8988T (cell line): ENCODE measurements around the gene PCDHGA7.
"Not testable (repeated sequence)": the region's sequence is repeated elsewhere in the genome, so short reads cannot be mapped to it uniquely, and the experiment has no call there.

Experiments used
- DNase-seq: peaks from one replicate; pipeline ENCODE4 v3.0.0; 2011

The PCDHGA7 gene

GRCh38 chr5:141369994-141370848 is 12.3 kb upstream of the PCDHGA7 start, which contains the start of gene PCDHGB3:
Gene PCDHGB3 (plus strand): TSS chr5:141370242. CDS start chr5:141370395, 153 bp downstream.
- DNase-seq = no peak

GRCh38 chr5:141371572-141372475 is 10.7 kb upstream of the PCDHGA7 start:
- no peak for DNase-seq

DNA sequence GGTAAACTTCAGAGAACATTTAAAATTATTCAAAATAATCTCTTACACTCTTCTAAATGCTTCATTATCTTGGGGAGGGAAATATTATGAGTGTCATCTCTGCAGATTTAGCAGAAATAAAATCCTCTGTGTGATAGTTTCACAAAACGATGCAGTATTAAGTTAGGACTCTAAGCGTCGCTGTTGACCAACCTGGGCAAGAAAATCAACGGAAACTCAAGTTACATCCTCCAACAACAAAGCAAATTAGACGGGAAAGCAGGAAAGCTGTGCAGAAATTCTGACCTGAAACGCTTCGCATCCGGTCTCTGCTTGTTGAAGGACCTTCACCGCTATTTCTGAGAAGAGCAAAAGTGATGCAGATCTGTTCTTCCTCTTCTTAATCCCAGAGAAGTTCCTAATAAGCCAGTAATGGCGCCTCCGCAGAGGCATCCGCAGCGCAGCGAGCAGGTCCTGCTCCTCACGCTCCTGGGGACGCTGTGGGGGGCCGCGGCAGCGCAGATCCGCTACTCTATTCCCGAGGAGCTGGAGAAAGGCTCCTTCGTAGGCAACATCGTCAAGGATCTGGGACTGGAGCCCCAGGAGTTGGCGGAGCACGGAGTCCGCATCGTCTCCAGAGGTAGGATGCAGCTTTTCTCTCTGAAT is 8.7 kb upstream of the PCDHGA7 start, which contains the start of gene PCDHGA6:
Gene PCDHGA6, plus strand, starts transcription at position 219 of the 645 bp plus-strand sequence. Its CDS starts 193 bp downstream, at position 412.
- no peak for DNase-seq

GRCh38 chr5:141374627-141375026 is 7.9 kb upstream of the PCDHGA7 start:
- no peak for DNase-seq

DNA sequence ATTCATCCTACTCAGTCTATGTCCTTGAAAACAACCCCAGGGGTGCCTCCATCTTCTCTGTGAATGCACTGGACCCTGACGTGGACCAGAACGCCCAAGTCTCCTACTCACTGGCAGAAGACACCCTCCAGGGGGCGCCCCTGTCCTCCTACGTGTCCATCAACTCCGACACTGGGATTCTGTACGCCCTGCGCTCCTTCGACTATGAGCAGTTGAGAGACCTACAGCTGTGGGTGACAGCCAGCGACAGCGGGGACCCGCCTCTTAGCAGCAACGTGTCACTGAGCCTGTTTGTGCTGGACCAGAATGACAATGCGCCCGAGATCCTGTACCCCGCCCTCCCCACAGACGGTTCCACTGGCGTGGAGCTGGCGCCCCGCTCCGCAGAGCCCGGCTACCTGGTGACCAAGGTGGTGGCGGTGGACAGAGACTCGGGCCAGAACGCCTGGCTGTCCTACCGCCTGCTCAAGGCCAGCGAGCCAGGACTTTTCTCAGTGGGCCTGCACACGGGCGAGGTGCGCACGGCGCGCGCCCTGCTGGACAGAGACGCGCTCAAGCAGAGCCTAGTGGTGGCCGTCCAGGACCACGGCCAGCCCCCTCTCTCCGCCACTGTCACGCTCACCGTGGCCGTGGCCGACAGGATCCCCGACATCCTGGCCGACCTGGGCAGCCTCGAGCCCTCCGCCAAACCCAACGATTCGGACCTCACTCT is 6.9 kb upstream of the PCDHGA7 start:
- not testable (repeated sequence) for DNase-seq

DNA sequence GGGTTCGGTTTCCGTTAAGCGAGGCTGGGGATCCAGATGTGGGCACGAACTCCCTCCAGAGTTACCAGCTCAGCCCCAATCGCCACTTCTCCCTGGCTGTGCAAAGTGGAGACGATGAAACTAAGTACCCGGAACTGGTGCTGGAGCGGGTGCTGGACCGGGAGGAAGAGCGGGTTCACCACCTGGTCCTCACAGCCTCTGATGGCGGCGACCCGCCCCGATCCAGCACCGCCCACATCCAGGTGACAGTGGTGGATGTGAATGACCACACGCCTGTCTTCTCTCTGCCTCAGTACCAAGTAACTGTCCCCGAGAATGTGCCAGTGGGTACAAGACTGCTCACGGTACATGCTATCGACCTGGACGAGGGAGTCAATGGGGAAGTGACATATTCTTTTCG is 803 bp downstream of the PCDHGA7 start:
- DNase-seq = no peak

GRCh38 chr5:141384471-141385267 is 2.1 kb downstream of the PCDHGA7 start:
- DNase-seq = no peak

DNA sequence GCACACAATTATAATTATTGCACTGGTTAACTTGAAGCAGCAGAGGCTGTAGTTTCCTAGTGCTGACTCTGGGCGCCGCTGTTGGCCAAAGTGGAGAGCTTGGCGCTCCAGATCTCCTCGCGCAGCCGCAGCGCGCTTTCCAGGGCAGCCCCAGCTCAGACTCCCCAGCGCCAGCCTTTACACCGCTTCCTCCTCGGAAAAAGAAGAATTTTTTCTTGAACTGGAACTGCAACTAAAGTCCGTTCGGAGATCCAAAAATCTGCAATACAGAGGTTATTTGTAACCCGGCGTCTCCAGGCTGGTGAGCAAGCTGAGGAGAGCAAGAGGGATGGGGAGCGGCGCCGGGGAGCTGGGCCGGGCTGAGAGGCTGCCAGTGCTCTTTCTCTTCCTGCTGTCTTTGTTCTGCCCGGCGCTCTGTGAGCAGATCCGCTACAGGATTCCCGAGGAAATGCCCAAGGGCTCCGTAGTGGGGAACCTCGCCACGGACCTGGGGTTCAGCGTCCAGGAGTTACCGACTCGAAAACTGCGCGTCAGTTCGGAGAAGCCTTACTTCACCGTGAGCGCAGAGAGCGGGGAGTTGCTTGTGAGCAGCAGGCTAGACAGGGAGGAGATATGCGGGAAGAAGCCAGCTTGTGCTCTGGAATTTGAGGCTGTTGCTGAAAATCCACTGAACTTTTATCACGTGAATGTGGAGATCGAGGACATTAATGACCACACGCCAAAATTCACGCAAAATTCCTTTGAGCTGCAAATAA is 5.2 kb downstream of the PCDHGA7 start, which contains the start of gene PCDHGB4:
Gene PCDHGB4, plus strand, starts transcription at position 142 of the 755 bp plus-strand sequence. Its CDS starts 187 bp downstream, at position 329.
- DNase-seq = not testable (repeated sequence)

DNA sequence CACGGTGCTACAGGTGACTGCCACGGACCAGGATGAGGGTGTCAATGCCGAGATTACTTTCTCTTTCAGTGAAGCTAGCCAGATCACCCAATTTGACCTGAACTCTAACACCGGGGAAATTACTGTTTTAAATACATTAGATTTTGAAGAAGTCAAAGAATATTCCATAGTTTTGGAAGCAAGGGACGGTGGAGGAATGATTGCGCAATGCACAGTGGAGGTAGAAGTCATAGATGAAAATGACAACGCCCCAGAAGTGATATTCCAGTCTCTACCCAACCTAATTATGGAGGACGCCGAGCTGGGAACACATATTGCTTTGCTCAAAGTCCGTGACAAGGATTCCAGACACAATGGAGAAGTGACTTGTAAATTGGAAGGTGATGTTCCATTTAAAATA is 6.1 kb downstream of the PCDHGA7 start:
- DNase-seq = no peak

- no peak for DNase-seq
Observed at GRCh38 chr5:141389153-141390042, 6.9 kb downstream of the PCDHGA7 start.

DNA sequence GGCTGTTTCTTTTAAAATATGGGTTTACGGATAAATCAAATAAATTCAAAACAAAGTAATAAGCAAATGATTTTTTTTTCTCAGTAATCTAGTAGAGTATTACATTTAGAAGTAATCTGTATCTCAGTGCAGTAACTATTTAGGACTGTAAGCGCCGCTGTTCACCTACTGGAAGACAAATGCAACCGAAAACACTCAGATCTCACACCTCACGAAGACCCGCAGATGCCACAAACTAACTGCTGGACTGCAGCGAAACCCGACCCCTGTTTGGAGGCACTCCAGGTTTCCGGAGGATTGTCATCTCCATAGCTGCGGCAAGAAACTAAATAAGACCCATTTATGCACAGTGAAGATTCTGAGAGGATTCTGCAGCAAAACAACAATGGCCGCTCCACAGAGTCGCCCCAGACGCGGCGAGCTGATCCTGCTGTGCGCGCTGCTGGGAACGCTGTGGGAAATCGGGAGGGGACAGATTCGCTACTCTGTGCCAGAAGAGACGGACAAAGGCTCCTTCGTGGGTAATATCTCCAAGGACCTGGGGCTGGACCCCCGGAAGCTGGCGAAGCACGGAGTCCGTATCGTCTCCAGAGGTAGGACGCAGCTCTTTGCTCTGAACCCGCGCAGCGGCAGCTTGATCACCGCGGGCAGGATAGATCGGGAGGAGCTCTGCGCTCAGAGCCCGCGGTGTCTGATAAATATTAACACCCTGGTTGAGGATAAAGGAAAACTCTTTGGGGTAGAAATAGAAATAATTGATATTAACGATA is 10.1 kb downstream of the PCDHGA7 start, which contains the start of gene PCDHGA8:
Gene PCDHGA8, plus strand, starts transcription at position 205 of the 770 bp plus-strand sequence. Its CDS starts 181 bp downstream, at position 386.
- no peak for DNase-seq

DNA sequence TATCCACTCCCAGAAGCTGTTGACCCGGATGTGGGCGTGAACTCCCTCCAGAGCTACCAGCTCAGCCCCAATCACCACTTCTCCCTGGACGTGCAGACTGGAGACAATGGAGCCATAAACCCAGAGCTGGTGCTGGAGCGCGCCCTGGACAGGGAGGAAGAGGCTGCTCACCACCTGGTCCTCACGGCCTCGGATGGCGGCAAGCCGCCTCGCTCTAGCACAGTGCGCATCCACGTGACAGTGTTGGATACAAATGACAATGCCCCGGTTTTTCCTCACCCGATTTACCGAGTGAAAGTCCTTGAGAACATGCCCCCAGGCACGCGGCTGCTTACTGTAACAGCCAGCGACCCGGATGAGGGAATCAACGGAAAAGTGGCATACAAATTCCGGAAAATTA is 10.7 kb downstream of the PCDHGA7 start:
- DNase-seq = no peak

DNA sequence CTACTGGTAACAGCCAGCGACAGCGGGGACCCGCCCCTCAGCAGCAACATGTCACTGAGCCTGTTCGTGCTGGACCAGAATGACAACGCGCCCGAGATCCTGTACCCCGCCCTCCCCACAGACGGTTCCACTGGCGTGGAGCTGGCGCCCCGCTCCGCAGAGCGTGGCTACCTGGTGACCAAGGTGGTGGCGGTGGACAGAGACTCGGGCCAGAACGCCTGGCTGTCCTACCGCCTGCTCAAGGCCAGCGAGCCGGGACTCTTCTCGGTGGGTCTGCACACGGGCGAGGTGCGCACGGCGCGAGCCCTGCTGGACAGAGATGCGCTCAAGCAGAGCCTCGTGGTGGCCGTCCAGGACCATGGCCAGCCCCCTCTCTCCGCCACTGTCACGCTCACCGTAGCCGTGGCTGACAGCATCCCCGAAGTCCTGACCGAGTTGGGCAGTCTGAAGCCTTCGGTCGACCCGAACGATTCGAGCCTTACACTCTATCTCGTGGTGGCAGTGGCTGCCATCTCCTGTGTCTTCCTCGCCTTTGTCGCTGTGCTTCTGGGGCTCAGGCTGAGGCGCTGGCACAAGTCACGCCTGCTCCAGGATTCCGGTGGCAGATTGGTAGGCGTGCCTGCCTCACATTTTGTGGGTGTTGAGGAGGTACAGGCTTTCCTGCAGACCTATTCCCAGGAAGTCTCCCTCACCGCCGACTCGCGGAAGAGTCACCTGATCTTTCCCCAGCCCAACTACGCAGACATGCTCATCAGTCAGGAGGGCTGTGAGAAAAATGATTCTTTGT is 12.1 kb downstream of the PCDHGA7 start:
- not testable (repeated sequence) for DNase-seq

DNA sequence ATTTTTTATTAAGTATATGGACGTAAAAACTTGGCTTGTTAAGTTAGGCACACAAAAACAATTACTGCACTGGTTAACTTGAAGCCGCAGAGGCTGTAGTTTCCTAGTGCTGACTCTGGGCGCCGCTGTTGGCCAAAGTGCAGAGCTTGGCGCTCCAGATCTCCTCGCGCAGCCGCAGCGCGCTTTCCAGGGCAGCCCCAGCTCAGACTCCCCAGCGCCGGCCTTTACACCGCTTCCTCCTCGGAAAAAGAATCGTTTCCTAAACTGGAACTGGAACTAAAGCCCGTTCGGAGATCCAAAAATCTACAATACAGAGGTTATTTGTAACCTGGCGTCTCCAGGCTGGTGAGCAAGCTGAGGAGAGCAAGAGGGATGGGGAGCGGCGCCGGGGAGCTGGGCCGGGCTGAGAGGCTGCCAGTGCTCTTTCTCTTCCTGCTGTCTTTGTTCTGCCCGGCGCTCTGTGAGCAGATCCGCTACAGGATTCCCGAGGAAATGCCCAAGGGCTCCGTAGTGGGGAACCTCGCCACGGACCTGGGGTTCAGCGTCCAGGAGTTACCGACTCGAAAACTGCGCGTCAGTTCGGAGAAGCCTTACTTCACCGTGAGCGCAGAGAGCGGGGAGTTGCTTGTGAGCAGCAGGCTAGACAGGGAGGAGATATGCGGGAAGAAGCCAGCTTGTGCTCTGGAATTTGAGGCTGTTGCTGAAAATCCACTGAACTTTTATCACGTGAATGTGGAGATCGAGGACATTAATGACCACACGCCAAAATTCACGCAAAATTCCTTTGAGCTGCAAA is 15.4 kb downstream of the PCDHGA7 start, which contains the start of gene PCDHGB5:
Gene PCDHGB5, plus strand, starts transcription at position 192 of the 796 bp plus-strand sequence. Its CDS starts 181 bp downstream, at position 373.
- not testable (repeated sequence) for DNase-seq

DNA sequence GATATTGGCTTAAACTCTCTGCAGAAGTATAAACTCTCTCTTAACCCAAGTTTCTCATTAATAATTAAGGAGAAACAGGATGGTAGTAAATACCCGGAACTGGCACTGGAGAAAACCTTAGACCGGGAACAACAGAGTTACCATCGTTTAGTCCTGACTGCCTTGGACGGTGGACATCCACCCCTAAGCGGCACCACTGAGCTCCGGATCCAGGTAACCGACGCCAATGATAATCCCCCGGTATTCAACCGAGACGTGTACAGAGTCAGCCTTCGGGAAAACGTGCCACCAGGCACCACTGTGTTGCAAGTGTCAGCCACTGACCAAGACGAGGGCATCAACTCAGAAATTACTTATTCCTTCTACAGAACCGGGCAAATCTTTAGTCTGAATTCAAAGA is 16.1 kb downstream of the PCDHGA7 start:
- DNase-seq = no peak

GRCh38 chr5:141399555-141400258 is 17.2 kb downstream of the PCDHGA7 start:
- DNase-seq = no peak
